IMR-90 (cell line): Measurements from ENCODE around the gene TARS3. TPM values are rescaled to one million over a fixed set of nuclear protein-coding genes. Genes with fewer than 3 reads are reported as not detected.

Experiments
- ATAC-seq: fragments of 200-7000 bp; cut with Tn5 transposase; 2 replicates; pipeline ENCODE4 v1.9.1; 2020; ENCODE audit warnings: low read depth, mild to moderate bottlenecking, moderate library complexity
- BruUV-seq: library from RNA; stranded (reverse); fragments of 400-500 nt; replicated peaks from 2 replicates; lab custom pipeline; 2021; lab: Mats Ljungman, UMichigan
- CTCF ChIA-PET: fragments of 300-600 bp; formaldehyde crosslinking; extraction: SDS; loops from one replicate; lab custom pipeline; 2021; ENCODE audit warnings: antibody characterized with exemption; lab: Yijun Ruan, JAX
- POLR2A ChIA-PET: fragments of 300-600 bp; sonication (Branson Sonifier 250); formaldehyde crosslinking; loops from one replicate; lab custom pipeline; 2022; ENCODE audit warnings: antibody characterized with exemption; ENCODE audit not compliant: unreplicated experiment; lab: Charles Lee
- DNase-seq: peaks from one replicate; pipeline ENCODE4 v3.0.0; 2013
- H2AFZ ChIP-seq: replicated peaks from 2 replicates; pipeline ENCODE3; 2013; ENCODE audit warnings: low read length, mild to moderate bottlenecking; ENCODE audit not compliant: poor library complexity
- H2AK5ac ChIP-seq: 2 replicates; pipeline ENCODE4 v1.6.1; 2013; ENCODE audit warnings: low read depth, low read length, inconsistent platforms
- H2AK9ac ChIP-seq: replicated peaks from 2 replicates; pipeline ENCODE3; 2013; ENCODE audit warnings: mild to moderate bottlenecking, low read depth, low read length, moderate library complexity; ENCODE audit not compliant: poor library complexity
- H2BK120ac ChIP-seq: 2 replicates; pipeline ENCODE4 v1.6.1; 2013; ENCODE audit warnings: low read depth, low read length, inconsistent platforms
- H2BK15ac ChIP-seq: 3 replicates; pipeline ENCODE4 v1.6.1; 2013; ENCODE audit warnings: low read depth, low read length, inconsistent platforms
- H2BK20ac ChIP-seq: 2 replicates; pipeline ENCODE4 v1.6.1; 2013; ENCODE audit warnings: low read depth, mild to moderate bottlenecking, inconsistent platforms, low read length, moderate library complexity
- H2BK5ac ChIP-seq: 2 replicates; pipeline ENCODE4 v1.6.1; 2013; ENCODE audit warnings: mild to moderate bottlenecking, low read depth, low read length, inconsistent platforms; ENCODE audit not compliant: poor library complexity, severe bottlenecking
- H3K14ac ChIP-seq: replicated peaks from 2 replicates; pipeline ENCODE4 v1.6.1; 2013; ENCODE audit warnings: low read depth, low read length, inconsistent platforms
- H3K18ac ChIP-seq: 2 replicates; pipeline ENCODE4 v1.6.1; 2013; ENCODE audit warnings: low read depth, low read length, control low read depth
- H3K23ac ChIP-seq: 2 replicates; pipeline ENCODE4 v1.6.1; 2013; ENCODE audit warnings: low read depth, low read length, inconsistent platforms
- H3K27ac ChIP-seq: 2 replicates; pipeline ENCODE4 v1.5.1; 2013; ENCODE audit warnings: mild to moderate bottlenecking, control low read depth, low read length; ENCODE audit not compliant: insufficient read depth
- H3K27me3 ChIP-seq: 2 replicates; pipeline ENCODE4 v1.6.1; 2013; ENCODE audit warnings: low read length; ENCODE audit not compliant: control insufficient read depth, insufficient read depth
- H3K36me3 ChIP-seq: 2 replicates; pipeline ENCODE4 v1.6.1; 2013; ENCODE audit warnings: low read length, mixed read lengths; ENCODE audit not compliant: control insufficient read depth, insufficient read depth
- H3K4ac ChIP-seq: 2 replicates; pipeline ENCODE4 v1.6.1; 2013; ENCODE audit warnings: low read depth, low read length, inconsistent platforms
- H3K4me1 ChIP-seq: 2 replicates; pipeline ENCODE4 v1.6.1; 2013; ENCODE audit warnings: low read length, mixed read lengths; ENCODE audit not compliant: control insufficient read depth, insufficient read depth
- H3K4me2 ChIP-seq: 2 replicates; pipeline ENCODE4 v1.6.1; 2013; ENCODE audit warnings: low read depth, mild to moderate bottlenecking, control low read depth, low read length, moderate library complexity
- H3K4me3 ChIP-seq: 2 replicates; pipeline ENCODE4 v1.5.1; 2013; ENCODE audit warnings: low read depth, mild to moderate bottlenecking, control low read depth, low read length, moderate library complexity; ENCODE audit not compliant: insufficient read depth
- H3K56ac ChIP-seq: 2 replicates; pipeline ENCODE4 v1.6.1; 2013; ENCODE audit warnings: low read length, inconsistent platforms; ENCODE audit not compliant: insufficient read depth; ENCODE audit errors: extremely low read depth
- H3K79me1 ChIP-seq, 2 experiments: 2 replicates each; pipeline ENCODE4 v1.6.1; 2013; ENCODE audit warnings: low read length in 2 of 2, inconsistent platforms in 1 of 2, low read depth in 1 of 2
- H3K9ac ChIP-seq: 2 replicates; pipeline ENCODE4 v1.6.1; 2013; ENCODE audit warnings: low read depth, low read length, control low read depth
- H3K9me1 ChIP-seq: 2 replicates; pipeline ENCODE4 v1.6.1; 2013; ENCODE audit warnings: low read length, inconsistent platforms; ENCODE audit not compliant: insufficient read depth
- H3K9me3 ChIP-seq: 2 replicates; pipeline ENCODE4 v1.6.1; 2013; ENCODE audit warnings: low read length; ENCODE audit not compliant: control insufficient read depth, insufficient read depth
- H4K20me1 ChIP-seq: 2 replicates; pipeline ENCODE4 v1.6.1; 2013; ENCODE audit warnings: low read length, inconsistent platforms; ENCODE audit not compliant: insufficient read depth
- H4K5ac ChIP-seq: 2 replicates; pipeline ENCODE4 v1.6.1; 2013; ENCODE audit warnings: mild to moderate bottlenecking, low read depth, low read length, control low read depth
- H4K8ac ChIP-seq, 2 experiments: 2 replicates each; pipeline ENCODE4 v1.6.1; 2013; ENCODE audit warnings: low read depth in 2 of 2, low read length in 2 of 2, control low read depth in 1 of 2, inconsistent platforms in 1 of 2
- H4K91ac ChIP-seq: 2 replicates; pipeline ENCODE4 v1.6.1; 2013; ENCODE audit warnings: low read depth, low read length, inconsistent platforms; ENCODE audit not compliant: insufficient read depth
- CHD1 ChIP-seq: IDR thresholded peaks from 2 replicates; pipeline ENCODE4 v1.6.1; 2012; ENCODE audit warnings: low read depth, low read length, improper control_type of control experiment
- CTCF ChIP-seq: conservative IDR thresholded peaks from 2 replicates; pipeline ENCODE4 v1.5.1; 2012; ENCODE audit warnings: mild to moderate bottlenecking, low read depth, low read length, improper control_type of control experiment
- NFE2L2 ChIP-seq: fragments of 150-350 bp; IDR thresholded peaks from 2 replicates; pipeline ENCODE4 v1.6.1; 2016; ENCODE audit warnings: low read depth, mild to moderate bottlenecking, low read length
- RAD21 ChIP-seq: IDR thresholded peaks from 2 replicates; pipeline ENCODE4 v1.6.1; 2012; ENCODE audit warnings: low read length, improper control_type of control experiment
- RCOR1 ChIP-seq: IDR thresholded peaks from 2 replicates; pipeline ENCODE4 v1.6.1; 2012; ENCODE audit warnings: mild to moderate bottlenecking, low read length, improper control_type of control experiment; ENCODE audit not compliant: insufficient replicate concordance
- WGBS, 2 experiments: methylation state at CpG; one replicate each; pipeline versions ENCODE4 v1.1.5 to v1.1.7; 2013; ENCODE audit warnings: missing lambda C conversion rate in 2 of 2; ENCODE audit not compliant: insufficient read length in 1 of 2; ENCODE audit errors: extremely low coverage in 2 of 2; 5-methylcytosine and 5-hydroxymethylcytosine counted together
- dilution Hi-C: fragments of 300-500 bp; cut with HindIII; formaldehyde crosslinking; loops from one replicate; pipeline ENCODE4 v1.14.3; 2018; ENCODE audit warnings: low sequenced_read_pairs; ENCODE audit not compliant: unreplicated experiment
- in situ Hi-C: fragments of 300-500 bp; cut with MboI; formaldehyde crosslinking; loops from 3 replicates; pipeline ENCODE4 v1.14.3; 2019; ENCODE audit warnings: low sequenced_read_pairs, inconsistent platforms, mixed read lengths
- intact Hi-C: fragments of 100-400 bp; cut with micrococcal nuclease; formaldehyde crosslinking; loops from 2 replicates; pipeline ENCODE4 v1.10.0; 2022
- polyA plus RNA-seq, 3 experiments: library from polyadenylated mRNA; depleted of rRNA; stranded (reverse); fragments of >200 nt; gene quantifications; 2 replicates each; pipeline ENCODE4 v1.2.3, GENCODE V29; 2012; ENCODE audit warnings: low replicate concordance in 1 of 3
- total RNA-seq: library from RNA; depleted of rRNA; stranded (reverse); fragments of >200 nt; gene quantifications from 2 replicates; pipeline ENCODE4 v1.2.3, GENCODE V29; 2012
- TF ChIP-seq, protein P1 (sequence below): fragments of 150-350 bp; IDR thresholded peaks from 2 replicates; pipeline ENCODE4 v1.6.1; 2016; ENCODE audit warnings: low read depth, mild to moderate bottlenecking, low read length, moderate library complexity, borderline replicate concordance

Gene TARS3
- total and polyA plus RNA-seq, 2 of the 4 experiments (the other 2 are of a cell fraction) = 3.4 to 9.3 TPM

GRCh38 chr15:101610611-101611000 is 113.7 kb downstream of the TARS3 start:
- in situ Hi-C loops = no loop called here
- BruUV-seq = no TSS peak
- 69% methylated on average over 3 of the region's 8 CpGs; no CpG with 5 or more reads in 1 of the 2 experiments for WGBS, 2 experiments
- Histone ChIP-seq H3K36me3 (no peaks in the 10 kb centered on the region), H3K56ac (no peak overlapping the region), H4K5ac (no peak overlapping the region), H3K18ac (no peak overlapping the region), H3K23ac (no peak overlapping the region), H3K27me3 (peaks cover 12% of the 10 kb centered on the region), H2BK15ac (no peak overlapping the region), H4K20me1 (no peaks in the 10 kb centered on the region), H3K14ac (no peak overlapping the region), H3K79me1 (no peaks in the 10 kb centered on the region), H3K27ac (no peak overlapping the region), H3K9me3 (no peaks in the 10 kb centered on the region), H4K8ac (no peak overlapping the region), H4K91ac (no peak overlapping the region), H3K4me2 (no peak overlapping the region), H3K9me1 (no peaks in the 10 kb centered on the region), H2AFZ (no peak overlapping the region), H2BK20ac (no peak overlapping the region), H3K4ac (no peak overlapping the region), H3K9ac (no peak overlapping the region), H2AK5ac (no peak overlapping the region), H3K4me3 (no peak overlapping the region), H2BK120ac (no peak overlapping the region), H3K4me1 (no peaks in the 10 kb centered on the region), H2BK5ac (no peak overlapping the region), H2AK9ac (no peak overlapping the region)
- CTCF ChIA-PET = no interaction called here
- ATAC-seq (no peak), DNase-seq (no peak)
- intact Hi-C loops = no loop called here
- POLR2A ChIA-PET = no interaction called here
- dilution Hi-C loops = no loop called here
- TF ChIP-seq CHD1 (no peak), RAD21 (no peak), RCOR1 (no peak), CTCF (no peak), NFE2L2 (no peak)
- TF ChIP-seq, protein P1, sequence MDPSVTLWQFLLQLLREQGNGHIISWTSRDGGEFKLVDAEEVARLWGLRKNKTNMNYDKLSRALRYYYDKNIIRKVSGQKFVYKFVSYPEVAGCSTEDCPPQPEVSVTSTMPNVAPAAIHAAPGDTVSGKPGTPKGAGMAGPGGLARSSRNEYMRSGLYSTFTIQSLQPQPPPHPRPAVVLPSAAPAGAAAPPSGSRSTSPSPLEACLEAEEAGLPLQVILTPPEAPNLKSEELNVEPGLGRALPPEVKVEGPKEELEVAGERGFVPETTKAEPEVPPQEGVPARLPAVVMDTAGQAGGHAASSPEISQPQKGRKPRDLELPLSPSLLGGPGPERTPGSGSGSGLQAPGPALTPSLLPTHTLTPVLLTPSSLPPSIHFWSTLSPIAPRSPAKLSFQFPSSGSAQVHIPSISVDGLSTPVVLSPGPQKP = no peak
